ENCODE data around the gene SEMA7A. TPM values are rescaled to one million over a fixed set of nuclear protein-coding genes. Genes with fewer than 3 reads are reported as not detected.
"Not testable (repeated sequence)": the region's sequence is repeated elsewhere in the genome, so short reads cannot be mapped to it uniquely, and the experiment has no call there.

SEMA7A gene
- total and polyA plus RNA-seq, 2 of the 4 experiments (the other 2 are of a cell fraction) = 30.5 to 87.3 TPM

DNA sequence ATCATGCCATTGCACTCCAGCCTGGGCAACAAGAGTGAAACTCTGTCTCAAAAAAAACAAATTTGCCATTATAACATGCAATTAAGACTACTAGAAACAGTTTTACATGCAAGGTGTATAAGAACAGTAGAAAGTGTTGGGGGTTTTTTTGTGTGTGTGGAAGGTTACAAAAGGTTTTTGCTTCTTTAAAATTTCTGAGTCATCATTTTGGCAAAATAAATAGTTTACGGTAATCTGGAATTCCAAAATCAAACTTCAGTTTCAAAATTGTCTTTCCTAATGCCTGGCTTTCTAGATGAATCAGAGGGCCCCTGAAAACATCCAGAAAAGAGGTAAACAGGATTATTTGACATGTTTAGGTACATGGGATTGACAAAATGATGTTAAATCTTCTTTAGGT, 72.9 kb downstream of the SEMA7A start:
- H2BK15ac ChIP-seq (ENCODE audit: low read depth, low read length); H3K4me2 ChIP-seq (ENCODE audit: low read depth, low read length); H4K20me1 ChIP-seq (ENCODE audit: insufficient read depth, low read length); H4K91ac ChIP-seq (ENCODE audit: insufficient read depth, low read depth, low read length); DNase-seq; H4K5ac ChIP-seq (ENCODE audit: low read depth, low read length); H3K9ac ChIP-seq (ENCODE audit: low read depth, low read length); ATAC-seq (ENCODE audit: low read depth); H2AFZ ChIP-seq (replicated peaks; ENCODE audit: low read length, poor library complexity); H2AK9ac ChIP-seq (replicated peaks; ENCODE audit: low read depth, low read length, poor library complexity); intact Hi-C loops (cut with micrococcal nuclease); H2BK5ac ChIP-seq (ENCODE audit: low read depth, low read length, poor library complexity, severe bottlenecking); H3K4me3 ChIP-seq (ENCODE audit: insufficient read depth, low read depth, low read length); H3K9me3 ChIP-seq (ENCODE audit: control insufficient read depth, insufficient read depth, low read length); BruUV-seq (replicated peaks); H3K79me1 ChIP-seq (ENCODE audit: low read depth in 1 of 2, low read length in 2 of 2); H3K9me1 ChIP-seq (ENCODE audit: insufficient read depth, low read length); H3K56ac ChIP-seq (ENCODE audit: extremely low read depth, insufficient read depth, low read length); dilution Hi-C loops (cut with HindIII; ENCODE audit: low sequenced_read_pairs, unreplicated experiment); H3K23ac ChIP-seq (ENCODE audit: low read depth, low read length); H4K8ac ChIP-seq (ENCODE audit: low read depth in 2 of 2, low read length in 2 of 2); H3K4me1 ChIP-seq (ENCODE audit: control insufficient read depth, insufficient read depth, low read length); POLR2A ChIA-PET (ENCODE audit: unreplicated experiment); H3K27ac ChIP-seq (ENCODE audit: insufficient read depth, low read length); H2BK120ac ChIP-seq (ENCODE audit: low read depth, low read length); H3K14ac ChIP-seq (replicated peaks; ENCODE audit: low read depth, low read length); H3K4ac ChIP-seq (ENCODE audit: low read depth, low read length); in situ Hi-C loops (cut with MboI; ENCODE audit: low sequenced_read_pairs); H2BK20ac ChIP-seq (ENCODE audit: low read depth, low read length); H3K18ac ChIP-seq (ENCODE audit: low read depth, low read length); H2AK5ac ChIP-seq (ENCODE audit: low read depth, low read length); H3K36me3 ChIP-seq (ENCODE audit: control insufficient read depth, insufficient read depth, low read length): not testable (repeated sequence)
- TF ChIP-seq MAFK (IDR thresholded peaks at IDR 0.05; ENCODE audit: low read depth, low read length) = peak; percentile 30; the same call in 1 of the 2 replicates
- peaks cover 20% of the 10 kb centered on the region for H3K27me3 ChIP-seq (ENCODE audit: control insufficient read depth, insufficient read depth, low read length)
- CTCF ChIA-PET = interaction anchor here (1.1 kb wide), 1 partner anchor 10 kb away, joined by 3 read pairs; no protein-coding TSS in a partner anchor
- WGBS, 2 experiments (ENCODE audit: extremely low coverage in 2 of 2, insufficient read length in 1 of 2) = no CpG with 5 or more reads among the region's 1 CpG

DNA sequence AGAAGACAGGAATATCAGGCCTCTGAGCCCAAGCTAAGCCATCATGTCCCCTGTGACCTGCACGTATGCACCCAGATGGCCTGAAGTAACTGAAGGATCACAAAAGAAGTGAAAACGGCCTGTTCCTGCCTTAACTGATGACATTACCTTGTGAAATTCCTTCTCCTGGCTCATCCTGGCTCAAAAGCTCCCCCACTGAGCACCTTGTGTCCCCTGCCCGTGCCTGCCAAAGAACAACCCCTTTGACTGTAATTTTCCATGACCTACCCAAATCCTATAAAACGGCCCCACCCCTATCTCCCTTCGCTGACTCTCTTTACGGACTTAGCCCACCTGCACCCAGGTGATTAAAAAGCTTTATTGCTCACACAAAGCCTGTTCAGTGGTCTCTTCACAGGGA, 74.4 kb downstream of the SEMA7A start:
- H3K23ac ChIP-seq (ENCODE audit: low read depth, low read length); H2BK15ac ChIP-seq (ENCODE audit: low read depth, low read length); H2AK9ac ChIP-seq (replicated peaks; ENCODE audit: low read depth, low read length, poor library complexity); H3K4me1 ChIP-seq (ENCODE audit: control insufficient read depth, insufficient read depth, low read length); BruUV-seq (replicated peaks); H3K9me1 ChIP-seq (ENCODE audit: insufficient read depth, low read length); H3K27ac ChIP-seq (ENCODE audit: insufficient read depth, low read length); H3K4me3 ChIP-seq (ENCODE audit: insufficient read depth, low read depth, low read length); H3K4ac ChIP-seq (ENCODE audit: low read depth, low read length); H2BK20ac ChIP-seq (ENCODE audit: low read depth, low read length); in situ Hi-C loops (cut with MboI; ENCODE audit: low sequenced_read_pairs); H2BK120ac ChIP-seq (ENCODE audit: low read depth, low read length); H3K79me1 ChIP-seq (ENCODE audit: low read depth in 1 of 2, low read length in 2 of 2); H4K91ac ChIP-seq (ENCODE audit: insufficient read depth, low read depth, low read length); H4K5ac ChIP-seq (ENCODE audit: low read depth, low read length); DNase-seq; POLR2A ChIA-PET (ENCODE audit: unreplicated experiment); H3K56ac ChIP-seq (ENCODE audit: extremely low read depth, insufficient read depth, low read length); ATAC-seq (ENCODE audit: low read depth); H3K14ac ChIP-seq (replicated peaks; ENCODE audit: low read depth, low read length); H3K36me3 ChIP-seq (ENCODE audit: control insufficient read depth, insufficient read depth, low read length); H3K9me3 ChIP-seq (ENCODE audit: control insufficient read depth, insufficient read depth, low read length); H2BK5ac ChIP-seq (ENCODE audit: low read depth, low read length, poor library complexity, severe bottlenecking); H4K20me1 ChIP-seq (ENCODE audit: insufficient read depth, low read length); H4K8ac ChIP-seq (ENCODE audit: low read depth in 2 of 2, low read length in 2 of 2); intact Hi-C loops (cut with micrococcal nuclease); dilution Hi-C loops (cut with HindIII; ENCODE audit: low sequenced_read_pairs, unreplicated experiment); H2AK5ac ChIP-seq (ENCODE audit: low read depth, low read length); H3K18ac ChIP-seq (ENCODE audit: low read depth, low read length); H3K4me2 ChIP-seq (ENCODE audit: low read depth, low read length); H2AFZ ChIP-seq (replicated peaks; ENCODE audit: low read length, poor library complexity); H3K9ac ChIP-seq (ENCODE audit: low read depth, low read length): not testable (repeated sequence)
- CTCF ChIA-PET = interaction anchor here (1.1 kb wide), 1 partner anchor 8 kb away, joined by 3 read pairs; no protein-coding TSS in a partner anchor
- 36% methylated on average over 2 of the region's 6 CpGs; no CpG with 5 or more reads in 1 of the 2 experiments for WGBS, 2 experiments (ENCODE audit: extremely low coverage in 2 of 2, insufficient read length in 1 of 2)
- peaks cover 19% of the 10 kb centered on the region for H3K27me3 ChIP-seq (ENCODE audit: control insufficient read depth, insufficient read depth, low read length)
